Measurements from ENCODE around the gene NKX2-1. TPM values are rescaled to one million over a fixed set of nuclear protein-coding genes. Genes with fewer than 3 reads are reported as not detected.
A peak's percentile ranks its signal among the peaks of the same experiment; 100 is the strongest.

The NKX2-1 gene
- total RNA-seq, 1 experiment from 2014 or later, result not detected

DNA sequence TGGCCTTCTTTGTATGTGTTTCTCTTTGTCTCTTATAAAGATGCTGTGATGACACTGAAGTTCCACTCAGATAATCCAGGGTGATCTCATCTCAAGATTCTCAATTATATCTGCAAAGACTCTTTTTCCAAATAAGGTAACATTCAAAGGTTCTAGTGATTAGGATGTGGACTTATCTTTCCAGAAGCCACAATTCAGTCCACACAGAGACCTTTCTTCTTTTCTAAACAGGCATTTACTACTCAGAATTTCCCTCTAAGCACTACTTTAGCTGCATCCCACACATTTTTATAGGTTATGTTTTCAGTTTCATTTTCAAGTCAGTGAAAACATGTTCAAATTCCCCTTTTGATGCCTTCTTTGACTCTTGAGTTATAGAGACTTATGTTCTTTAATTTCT lies 9.0 kb upstream of the NKX2-1 start:
- peaks cover 3% of the 10 kb centered on the region for H3K4me1 ChIP-seq (ENCODE audit: insufficient read depth, low read length, poor library complexity, severe bottlenecking)
- peaks cover 98% of the 10 kb centered on the region for H3K27me3 ChIP-seq (replicated peaks; ENCODE audit: insufficient read depth, low read depth, low read length, poor library complexity)
- CTCF ChIA-PET, result no interaction called here
- no peak for DNase-seq (ENCODE audit: low spot score)
- H3K4me3 ChIP-seq (ENCODE audit: low read depth, low read length, poor library complexity, severe bottlenecking), result no peak overlapping the region
- H3K36me3 ChIP-seq (ENCODE audit: insufficient read depth, low read length, poor library complexity, severe bottlenecking), result no peaks in the 10 kb centered on the region
- POLR2A ChIA-PET (ENCODE audit: low non-redundant PET), result no interaction called here
- no TSS peak for BruUV-seq (replicated peaks)
- no peaks in the 10 kb centered on the region for H3K9me3 ChIP-seq (ENCODE audit: low read depth, low read length, poor library complexity, severe bottlenecking)
- intact Hi-C loops (cut with micrococcal nuclease; ENCODE audit: unreplicated experiment), result no loop called here
- H3K27ac ChIP-seq (ENCODE audit: low read depth, low read length, poor library complexity, severe bottlenecking), result no peak overlapping the region
- no peak for TF ChIP-seq EZH2 (IDR thresholded peaks at IDR 0.05; ENCODE audit: borderline replicate concordance, low read depth, low read length, poor library complexity, severe bottlenecking)
- TF ChIP-seq, protein P1, sequence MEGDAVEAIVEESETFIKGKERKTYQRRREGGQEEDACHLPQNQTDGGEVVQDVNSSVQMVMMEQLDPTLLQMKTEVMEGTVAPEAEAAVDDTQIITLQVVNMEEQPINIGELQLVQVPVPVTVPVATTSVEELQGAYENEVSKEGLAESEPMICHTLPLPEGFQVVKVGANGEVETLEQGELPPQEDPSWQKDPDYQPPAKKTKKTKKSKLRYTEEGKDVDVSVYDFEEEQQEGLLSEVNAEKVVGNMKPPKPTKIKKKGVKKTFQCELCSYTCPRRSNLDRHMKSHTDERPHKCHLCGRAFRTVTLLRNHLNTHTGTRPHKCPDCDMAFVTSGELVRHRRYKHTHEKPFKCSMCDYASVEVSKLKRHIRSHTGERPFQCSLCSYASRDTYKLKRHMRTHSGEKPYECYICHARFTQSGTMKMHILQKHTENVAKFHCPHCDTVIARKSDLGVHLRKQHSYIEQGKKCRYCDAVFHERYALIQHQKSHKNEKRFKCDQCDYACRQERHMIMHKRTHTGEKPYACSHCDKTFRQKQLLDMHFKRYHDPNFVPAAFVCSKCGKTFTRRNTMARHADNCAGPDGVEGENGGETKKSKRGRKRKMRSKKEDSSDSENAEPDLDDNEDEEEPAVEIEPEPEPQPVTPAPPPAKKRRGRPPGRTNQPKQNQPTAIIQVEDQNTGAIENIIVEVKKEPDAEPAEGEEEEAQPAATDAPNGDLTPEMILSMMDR (conservative IDR thresholded peaks at IDR 0.05; ENCODE audit: low read depth, low read length), result no peak

DNA sequence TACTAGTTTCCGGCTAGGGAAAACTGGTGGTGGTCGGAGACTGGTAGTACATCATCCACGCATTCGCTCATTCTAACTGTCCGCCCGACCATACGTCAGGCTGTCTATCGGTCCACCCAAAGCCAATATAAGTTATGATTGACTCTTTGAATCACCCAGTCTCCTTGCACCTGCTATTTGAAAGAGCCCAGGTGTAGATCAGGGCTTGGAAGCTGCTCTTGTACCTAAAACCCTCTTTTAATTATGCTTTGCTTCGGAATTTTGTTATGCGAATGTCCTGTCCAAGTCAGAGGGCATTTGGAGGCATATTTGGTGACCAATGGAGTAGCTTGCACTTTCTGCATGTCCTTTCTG lies 5.7 kb upstream of the NKX2-1 start:
- BruUV-seq (replicated peaks), result no TSS peak
- Histone ChIP-seq H3K27me3 (replicated peaks; ENCODE audit: insufficient read depth, low read depth, low read length, poor library complexity) (peaks cover 100% of the 10 kb centered on the region), H3K4me3 (ENCODE audit: low read depth, low read length, poor library complexity, severe bottlenecking) (no peak overlapping the region), H3K4me1 (ENCODE audit: insufficient read depth, low read length, poor library complexity, severe bottlenecking) (peaks cover 8% of the 10 kb centered on the region), H3K27ac (ENCODE audit: low read depth, low read length, poor library complexity, severe bottlenecking) (no peak overlapping the region), H3K9me3 (ENCODE audit: low read depth, low read length, poor library complexity, severe bottlenecking) (no peaks in the 10 kb centered on the region), H3K36me3 (ENCODE audit: insufficient read depth, low read length, poor library complexity, severe bottlenecking) (no peaks in the 10 kb centered on the region)
- TF ChIP-seq EZH2 (IDR thresholded peaks at IDR 0.05; ENCODE audit: borderline replicate concordance, low read depth, low read length, poor library complexity, severe bottlenecking), result no peak
- TF ChIP-seq, protein P1 (conservative IDR thresholded peaks at IDR 0.05; ENCODE audit: low read depth, low read length), result no peak
- DNase-seq (ENCODE audit: low spot score), result no peak
- intact Hi-C loops (cut with micrococcal nuclease; ENCODE audit: unreplicated experiment), result no loop called here
- ChIA-PET CTCF (interaction anchor here (0.6 to 1.5 kb wide), 9 partner anchors 10 to 1087 kb away, joined by 3 to 11 read pairs (median 4); no protein-coding TSS in a partner anchor), POLR2A (ENCODE audit: low non-redundant PET) (no interaction called here)

DNA sequence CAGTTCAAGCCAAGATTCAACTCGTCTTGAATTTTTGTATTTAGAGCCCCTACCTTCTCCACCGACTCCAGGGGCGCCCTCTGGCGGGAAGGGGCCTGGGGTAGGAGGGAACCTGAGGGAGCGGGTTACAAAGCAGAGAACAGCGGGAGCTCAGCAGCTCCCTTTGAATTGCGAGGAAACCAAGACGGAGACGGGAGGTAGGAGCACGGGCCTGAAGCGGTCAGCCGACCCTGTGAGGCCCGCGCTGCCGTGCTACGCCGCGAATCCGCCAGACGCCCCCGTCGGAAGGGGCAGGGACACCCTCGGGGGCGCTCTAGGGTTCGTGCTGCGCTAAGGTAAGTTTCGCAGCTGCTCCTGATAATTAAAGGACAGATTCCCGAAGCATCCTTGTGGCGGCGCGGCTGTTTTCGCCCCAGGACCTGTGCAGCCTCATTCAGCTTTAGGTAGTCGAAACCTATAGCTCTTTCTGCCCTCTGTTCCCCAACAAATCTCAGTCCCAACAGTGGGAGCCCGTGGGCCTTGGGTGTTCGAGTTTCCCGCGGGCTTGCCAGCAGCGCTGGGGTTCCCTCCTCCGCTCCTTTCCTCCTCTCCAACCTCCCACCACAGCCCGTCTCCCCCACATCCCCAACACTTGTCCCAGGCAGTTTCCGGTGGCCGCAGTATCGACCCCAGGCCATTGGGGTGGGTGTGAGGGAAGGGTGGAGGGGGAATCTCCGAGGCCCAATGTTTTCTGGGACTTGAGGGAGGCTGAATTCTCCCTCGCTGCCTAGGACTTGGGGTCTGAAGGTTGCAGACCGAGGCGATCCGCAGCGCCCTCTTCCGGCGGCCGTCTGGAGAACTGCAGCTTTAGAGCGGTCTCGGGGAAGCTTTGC lies 5.1 kb upstream of the NKX2-1 start:
- DNase-seq (ENCODE audit: low spot score), result peak; percentile 74
- no peak overlapping the region for H3K4me3 ChIP-seq (ENCODE audit: low read depth, low read length, poor library complexity, severe bottlenecking)

More for the DNA sequence above, 5.1 kb upstream of the NKX2-1 start:
- ChIA-PET CTCF (interaction anchor here (0.6 to 1.5 kb wide), 9 partner anchors 9 to 1086 kb away, joined by 3 to 11 read pairs (median 3); no protein-coding TSS in a partner anchor), POLR2A (ENCODE audit: low non-redundant PET) (no interaction called here)
- H3K9me3 ChIP-seq (ENCODE audit: low read depth, low read length, poor library complexity, severe bottlenecking), result no peaks in the 10 kb centered on the region
- TF ChIP-seq, protein P1 (conservative IDR thresholded peaks at IDR 0.05; ENCODE audit: low read depth, low read length), result peak; percentile 91
- TF ChIP-seq EZH2 (IDR thresholded peaks at IDR 0.05; ENCODE audit: borderline replicate concordance, low read depth, low read length, poor library complexity, severe bottlenecking), result peak; percentile 86
- intact Hi-C loops (cut with micrococcal nuclease; ENCODE audit: unreplicated experiment), result no loop called here
- no TSS peak for BruUV-seq (replicated peaks)
- no peaks in the 10 kb centered on the region for H3K36me3 ChIP-seq (ENCODE audit: insufficient read depth, low read length, poor library complexity, severe bottlenecking)
- no peak overlapping the region for H3K27ac ChIP-seq (ENCODE audit: low read depth, low read length, poor library complexity, severe bottlenecking)
- peaks cover 13% of the 10 kb centered on the region for H3K4me1 ChIP-seq (ENCODE audit: insufficient read depth, low read length, poor library complexity, severe bottlenecking)
- H3K27me3 ChIP-seq (replicated peaks; ENCODE audit: insufficient read depth, low read depth, low read length, poor library complexity), result peaks cover 100% of the 10 kb centered on the region
